ENCODE data around the gene PMP22. TPM values are rescaled to one million over a fixed set of nuclear protein-coding genes. Genes with fewer than 3 reads are reported as not detected.

The PMP22 gene
- total RNA-seq, 2 experiments from 2014 or later, result 0.20 TPM; not detected in 1

DNA sequence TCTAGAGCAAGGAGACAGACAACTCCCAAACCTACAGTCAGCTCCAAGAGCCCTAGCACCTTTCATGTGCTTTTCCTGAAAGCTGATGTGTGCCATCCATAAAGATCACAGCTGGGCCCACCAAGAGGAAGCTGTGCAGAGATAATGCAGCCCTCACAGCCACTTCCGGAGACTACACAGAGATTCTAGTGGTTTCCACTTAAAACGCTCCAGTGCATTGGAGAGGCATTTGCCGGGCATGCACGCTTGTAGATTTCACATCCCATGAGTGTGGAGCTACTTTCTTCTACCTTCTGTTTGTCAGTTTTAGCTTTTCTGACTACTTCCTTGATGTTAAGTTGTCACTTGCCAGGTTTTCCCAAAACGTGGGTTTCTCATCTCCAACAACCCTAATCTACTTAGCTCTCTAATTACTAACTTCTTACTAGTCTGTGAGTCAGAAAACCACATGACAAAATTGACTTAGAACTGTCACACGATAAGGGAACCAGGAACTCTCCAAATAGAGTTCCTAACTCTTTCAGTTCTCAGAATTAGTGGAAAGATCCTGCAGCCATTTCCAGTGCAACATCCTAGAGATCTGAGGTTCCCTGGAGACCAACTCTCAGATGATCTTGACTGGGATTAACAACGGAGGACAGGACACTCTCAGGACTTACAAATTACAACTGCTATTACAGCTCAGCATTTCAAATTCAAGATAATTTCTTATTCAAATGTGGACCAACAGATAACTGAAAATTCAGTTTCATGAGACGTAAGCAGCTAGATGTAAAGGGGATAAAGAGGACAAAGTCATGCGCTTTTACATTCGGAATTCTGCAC, 28.6 kb downstream of the PMP22 start:
- ATAC-seq, result no peak
- intact Hi-C loops (cut with micrococcal nuclease), result no loop called here
- peak; percentile 5 for DNase-seq
- CTCF ChIA-PET, result interaction anchor here (1.3 to 2.4 kb wide), 4 partner anchors 20 to 267 kb away, joined by 3 to 9 read pairs (median 4); no protein-coding TSS in a partner anchor
- Mint-ChIP-seq H3K9me3 (no peaks in the 10 kb centered on the region), H3K27ac (no peak overlapping the region), H3K27me3 (peaks cover 9% of the 10 kb centered on the region), H3K4me1 (ENCODE audit: low read depth) (peaks cover 5% of the 10 kb centered on the region), H3K4me3 (no peak overlapping the region), H3K36me3 (ENCODE audit: low read depth) (no peaks in the 10 kb centered on the region)
- POLR2A ChIA-PET, result interaction anchor here (0.5 kb wide), 1 partner anchor 1639 kb away, joined by 3 read pairs; no protein-coding TSS in a partner anchor
- TF ChIP-seq, protein P1, sequence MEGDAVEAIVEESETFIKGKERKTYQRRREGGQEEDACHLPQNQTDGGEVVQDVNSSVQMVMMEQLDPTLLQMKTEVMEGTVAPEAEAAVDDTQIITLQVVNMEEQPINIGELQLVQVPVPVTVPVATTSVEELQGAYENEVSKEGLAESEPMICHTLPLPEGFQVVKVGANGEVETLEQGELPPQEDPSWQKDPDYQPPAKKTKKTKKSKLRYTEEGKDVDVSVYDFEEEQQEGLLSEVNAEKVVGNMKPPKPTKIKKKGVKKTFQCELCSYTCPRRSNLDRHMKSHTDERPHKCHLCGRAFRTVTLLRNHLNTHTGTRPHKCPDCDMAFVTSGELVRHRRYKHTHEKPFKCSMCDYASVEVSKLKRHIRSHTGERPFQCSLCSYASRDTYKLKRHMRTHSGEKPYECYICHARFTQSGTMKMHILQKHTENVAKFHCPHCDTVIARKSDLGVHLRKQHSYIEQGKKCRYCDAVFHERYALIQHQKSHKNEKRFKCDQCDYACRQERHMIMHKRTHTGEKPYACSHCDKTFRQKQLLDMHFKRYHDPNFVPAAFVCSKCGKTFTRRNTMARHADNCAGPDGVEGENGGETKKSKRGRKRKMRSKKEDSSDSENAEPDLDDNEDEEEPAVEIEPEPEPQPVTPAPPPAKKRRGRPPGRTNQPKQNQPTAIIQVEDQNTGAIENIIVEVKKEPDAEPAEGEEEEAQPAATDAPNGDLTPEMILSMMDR (IDR thresholded peaks at IDR 0.05), result no peak

DNA sequence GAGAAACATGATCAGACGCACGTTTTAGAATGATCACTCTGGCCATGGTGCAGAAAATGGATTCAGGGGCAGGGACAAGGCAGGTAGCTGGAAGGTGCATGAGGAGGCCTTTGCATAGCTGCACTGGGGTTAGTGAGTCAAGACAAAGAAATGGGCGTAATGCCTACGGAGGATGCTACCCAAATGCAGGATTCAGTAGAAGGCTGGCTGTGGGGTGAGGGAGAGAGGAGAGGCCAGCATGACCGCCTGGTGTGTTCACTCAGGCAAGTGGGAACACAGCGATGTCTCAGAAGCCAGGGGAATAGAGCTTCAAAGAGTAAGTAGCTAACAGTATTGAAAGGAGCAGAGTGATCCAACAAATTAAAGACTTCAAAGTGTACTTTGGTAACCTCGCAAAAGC, 31.2 kb downstream of the PMP22 start:
- no peak for ATAC-seq
- H3K27ac Mint-ChIP-seq, result no peak overlapping the region
- no peak for DNase-seq
- ChIA-PET CTCF (interaction anchor here (1.5 to 1.9 kb wide), 2 partner anchors 24 to 269 kb away, joined by 4 to 6 read pairs; no protein-coding TSS in a partner anchor), POLR2A (no interaction called here)
- peaks cover 5% of the 10 kb centered on the region for H3K4me1 Mint-ChIP-seq (ENCODE audit: low read depth)
- no peak overlapping the region for H3K4me3 Mint-ChIP-seq
- TF ChIP-seq, protein P1 (IDR thresholded peaks at IDR 0.05), result no peak
- no peaks in the 10 kb centered on the region for H3K36me3 Mint-ChIP-seq (ENCODE audit: low read depth)
- H3K27me3 Mint-ChIP-seq, result peaks cover under 1% of the 10 kb centered on the region
- H3K9me3 Mint-ChIP-seq, result no peaks in the 10 kb centered on the region
- intact Hi-C loops (cut with micrococcal nuclease), result no loop called here

DNA sequence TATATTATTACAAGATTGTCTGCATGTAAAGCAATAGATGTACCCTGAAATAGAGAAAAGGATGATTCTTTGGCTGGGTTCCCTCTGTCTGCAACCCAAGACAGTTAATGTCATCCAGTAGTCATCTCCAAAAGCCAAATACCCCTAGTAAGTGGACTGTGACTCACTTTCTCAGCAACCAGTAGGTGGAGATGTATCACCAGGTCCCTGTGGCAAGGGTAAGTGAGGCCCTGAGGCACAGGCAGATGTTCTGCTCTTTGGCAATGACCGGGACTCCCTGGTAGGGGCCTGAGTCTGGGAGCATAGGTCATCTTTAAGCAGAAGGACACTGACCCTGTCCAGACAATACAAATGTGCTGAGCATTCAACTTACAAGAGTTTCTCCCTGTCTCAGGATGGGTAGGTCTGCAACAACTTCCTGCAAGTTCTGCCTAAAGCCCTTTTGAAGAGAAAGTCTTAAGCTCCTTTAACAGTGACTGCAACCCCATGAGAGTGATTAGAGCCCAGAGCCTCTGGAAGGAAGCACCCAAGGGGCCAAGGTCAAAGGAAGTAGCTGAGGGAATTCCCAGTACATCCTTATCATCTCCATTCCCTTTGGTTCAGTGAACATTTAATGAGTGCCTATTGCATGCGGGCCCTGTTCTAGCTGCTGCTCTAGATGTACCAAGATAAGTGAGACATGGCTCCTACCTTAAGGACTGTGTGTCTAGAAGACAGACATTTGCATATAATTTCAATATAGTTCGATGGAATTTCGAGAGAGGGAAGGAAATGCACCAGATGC, 31.9 kb downstream of the PMP22 start:
- CTCF ChIA-PET, result interaction anchor here (0.8 to 1.9 kb wide), 3 partner anchors 23 to 270 kb away, joined by 3 to 6 read pairs (median 4); no protein-coding TSS in a partner anchor
- Mint-ChIP-seq H3K9me3 (no peaks in the 10 kb centered on the region), H3K4me1 (ENCODE audit: low read depth) (peaks cover 5% of the 10 kb centered on the region), H3K27me3 (no peaks in the 10 kb centered on the region), H3K36me3 (ENCODE audit: low read depth) (no peaks in the 10 kb centered on the region), H3K27ac (no peak overlapping the region), H3K4me3 (no peak overlapping the region)
- POLR2A ChIA-PET, result no interaction called here
- DNase-seq (peak; percentile 4), ATAC-seq (peak; percentile 72)
- intact Hi-C loops (cut with micrococcal nuclease), result no loop called here
- TF ChIP-seq, protein P1 (IDR thresholded peaks at IDR 0.05), result peak; percentile 24

DNA sequence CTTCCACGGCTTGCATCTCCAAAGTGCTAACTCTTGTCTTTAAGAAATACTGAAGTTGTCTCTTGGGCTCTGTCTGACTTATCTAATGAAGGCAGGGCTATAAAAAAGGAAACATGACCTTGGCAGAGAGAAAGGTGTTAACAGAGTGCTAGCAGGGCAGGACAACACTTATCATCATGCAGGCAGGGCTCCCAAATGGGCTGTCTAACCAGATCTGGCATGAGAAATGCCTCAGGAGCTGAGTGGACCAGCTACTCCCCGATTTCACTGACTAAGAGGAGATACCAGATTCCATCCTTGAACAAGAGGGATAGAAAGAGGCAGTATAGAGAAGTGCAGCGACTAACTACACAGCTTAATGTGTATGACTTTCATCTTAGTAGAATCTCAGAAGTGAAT, 32.6 kb downstream of the PMP22 start:
- Mint-ChIP-seq H3K9me3 (no peaks in the 10 kb centered on the region), H3K27me3 (no peaks in the 10 kb centered on the region), H3K4me3 (no peak overlapping the region), H3K27ac (no peak overlapping the region), H3K4me1 (ENCODE audit: low read depth) (peaks cover 5% of the 10 kb centered on the region), H3K36me3 (ENCODE audit: low read depth) (no peaks in the 10 kb centered on the region)
- DNase-seq, result no peak
- TF ChIP-seq, protein P1 (IDR thresholded peaks at IDR 0.05), result no peak
- intact Hi-C loops (cut with micrococcal nuclease), result no loop called here
- POLR2A ChIA-PET, result no interaction called here
- ATAC-seq, result no peak
- CTCF ChIA-PET, result interaction anchor here (0.8 to 1.9 kb wide), 3 partner anchors 24 to 271 kb away, joined by 3 to 6 read pairs (median 4); no protein-coding TSS in a partner anchor
